SK-N-MC (cell line): ENCODE data around the gene S100A2.

Source experiments
- EZH2 ChIP-seq: fragments of 200-600 bp; sonication (generic); IDR thresholded peaks from one replicate; pipeline ENCODE4 v1.6.1; 2017; ENCODE audit warnings: antibody characterized with exemption
- FOXP2 ChIP-seq: optimal IDR thresholded peaks from 2 replicates; pipeline ENCODE3; 2011; ENCODE audit warnings: mild to moderate bottlenecking, moderate library complexity; ENCODE audit not compliant: insufficient read depth; ENCODE audit errors: extremely low read length, control extremely low read depth
- POLR2AphosphoS5 ChIP-seq: IDR thresholded peaks from 2 replicates; pipeline ENCODE4 v1.6.1; 2012; ENCODE audit warnings: mild to moderate bottlenecking, low read depth, low read length, borderline replicate concordance

DNA sequence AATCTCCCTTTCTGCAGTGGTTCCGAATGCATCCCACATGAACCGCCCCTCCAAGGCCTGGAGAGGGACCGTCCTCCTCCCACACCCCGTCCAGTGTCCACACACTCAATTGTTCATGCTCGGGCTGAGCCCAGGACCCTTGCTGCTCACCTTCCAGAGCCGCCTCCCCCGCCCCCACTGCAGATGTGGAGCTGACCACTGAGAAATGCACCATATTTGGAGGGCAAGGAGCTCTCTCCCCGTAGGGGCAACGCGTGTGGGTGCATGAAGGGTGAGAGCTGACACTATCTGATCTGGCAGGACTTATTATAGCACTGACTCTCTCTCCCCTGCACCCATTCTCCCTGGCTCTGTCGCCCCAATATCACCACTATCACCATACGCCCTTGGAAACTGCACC is 12.5 kb downstream of the S100A2 start:
- TF ChIP-seq POLR2AphosphoS5: no peak
- no peak for TF ChIP-seq EZH2
- no peak for TF ChIP-seq FOXP2
